Activated CD8-positive, alpha-beta memory T cell treated with anti-CD3 and anti-CD28 coated beads, Interleukin-2, amount 50 U/mL, for 1 hour (primary cell): Measurements from ENCODE around the gene CD55.
"Not testable (repeated sequence)": the region's sequence is repeated elsewhere in the genome, so short reads cannot be mapped to it uniquely, and the experiment has no call there.

Experiments used
- DNase-seq: peaks from one replicate; pipeline ENCODE4 v3.0.0-alpha.2; 2020; ENCODE audit errors: extremely low read depth

CD55 gene

DNA sequence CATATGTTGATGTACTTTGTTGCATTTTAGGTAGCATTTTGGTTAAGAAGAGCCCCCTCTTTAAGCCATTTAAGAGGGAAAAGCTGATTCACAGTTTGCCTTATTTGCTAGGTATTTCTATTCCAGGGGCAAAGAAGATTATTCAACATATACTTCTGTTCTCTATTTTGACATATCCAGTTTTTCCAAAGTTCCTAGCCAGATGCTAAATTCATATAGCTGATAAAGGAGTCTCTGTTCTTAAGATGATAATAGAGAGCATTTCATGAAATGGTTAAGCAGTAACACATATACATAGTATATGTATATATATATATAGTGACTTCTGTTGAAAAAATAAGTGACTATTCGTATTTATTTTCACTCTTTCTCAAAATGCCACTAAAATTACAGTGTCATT, 15.5 kb upstream of the CD55 start:
- DNase-seq = no peak

DNA sequence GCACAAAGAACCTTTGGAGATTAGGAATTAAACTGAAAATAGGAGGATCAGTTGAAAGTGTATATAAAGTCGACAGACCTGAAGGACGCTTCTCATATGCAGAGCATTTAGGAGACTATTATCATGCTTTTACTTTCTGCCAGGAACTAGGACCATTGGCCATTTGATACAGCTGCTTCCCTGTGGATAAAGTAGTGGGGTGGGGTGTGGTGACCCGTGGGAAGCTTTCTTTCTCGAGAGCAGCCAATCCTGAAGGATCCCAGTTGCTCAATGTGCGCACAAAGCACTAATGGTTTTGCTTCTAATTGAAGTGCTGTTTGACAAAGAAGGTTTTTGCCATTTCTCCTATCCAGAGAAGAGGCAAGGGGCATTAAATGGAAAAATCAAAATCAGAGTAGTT, 14.9 kb upstream of the CD55 start:
- no peak for DNase-seq

DNA sequence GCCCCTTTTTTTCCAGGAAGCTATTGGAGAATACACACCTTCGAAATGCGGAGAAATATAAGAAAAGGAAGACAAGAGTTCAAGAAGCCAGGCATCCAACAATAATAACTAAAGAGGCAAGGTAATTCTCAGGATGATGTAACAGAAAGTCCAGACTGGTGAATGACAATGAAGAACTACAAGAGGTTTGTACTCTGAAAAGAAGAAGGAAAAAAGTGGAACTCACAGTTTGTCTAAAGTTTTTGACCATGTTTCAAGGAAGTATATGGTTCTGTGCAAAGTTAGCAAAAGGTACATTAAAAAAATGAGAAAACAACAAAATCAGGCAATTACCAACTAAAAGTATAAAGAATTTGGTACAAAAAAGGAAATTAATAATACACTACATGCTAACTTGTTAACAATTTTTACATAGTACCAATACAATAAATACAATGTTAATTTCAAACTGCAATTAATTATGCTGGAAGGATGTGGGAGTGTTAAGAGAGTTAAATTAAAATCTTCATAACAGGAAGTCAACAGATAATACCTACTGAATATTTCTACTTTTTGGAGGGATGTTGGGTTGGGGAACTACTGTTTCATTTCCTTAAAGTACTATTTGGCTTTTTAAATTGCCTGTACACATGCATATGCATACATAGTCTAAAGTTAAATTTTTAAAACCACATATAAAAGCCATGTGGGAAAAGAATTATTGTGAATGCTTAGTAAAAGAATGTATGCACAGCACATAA, 12.9 kb upstream of the CD55 start:
- no peak for DNase-seq

DNA sequence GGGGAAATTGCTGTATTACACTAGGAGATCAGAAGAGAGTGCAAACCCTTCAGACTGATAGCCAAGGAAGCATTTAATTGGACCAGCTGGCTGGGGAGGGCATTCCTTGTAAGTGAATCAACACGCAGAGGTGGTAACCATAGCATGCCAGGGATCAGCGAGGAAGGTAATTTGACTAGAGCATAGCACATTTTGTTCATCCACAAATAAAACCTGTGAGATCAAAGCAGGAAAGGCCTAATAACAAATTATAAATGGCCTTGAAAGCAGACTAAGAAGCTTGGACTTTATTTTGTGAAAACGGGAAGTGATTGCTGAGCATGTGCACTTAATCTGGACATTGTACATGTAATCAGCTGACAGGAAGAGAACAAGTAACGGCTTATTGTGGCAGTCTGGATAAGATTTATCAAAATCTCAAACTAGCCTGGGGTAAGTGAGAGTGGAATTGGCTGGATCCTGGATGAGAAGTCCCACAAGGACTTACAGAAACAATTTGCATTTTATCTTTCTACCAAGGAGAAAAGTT, 11.7 kb upstream of the CD55 start:
- DNase-seq = no peak

DNA sequence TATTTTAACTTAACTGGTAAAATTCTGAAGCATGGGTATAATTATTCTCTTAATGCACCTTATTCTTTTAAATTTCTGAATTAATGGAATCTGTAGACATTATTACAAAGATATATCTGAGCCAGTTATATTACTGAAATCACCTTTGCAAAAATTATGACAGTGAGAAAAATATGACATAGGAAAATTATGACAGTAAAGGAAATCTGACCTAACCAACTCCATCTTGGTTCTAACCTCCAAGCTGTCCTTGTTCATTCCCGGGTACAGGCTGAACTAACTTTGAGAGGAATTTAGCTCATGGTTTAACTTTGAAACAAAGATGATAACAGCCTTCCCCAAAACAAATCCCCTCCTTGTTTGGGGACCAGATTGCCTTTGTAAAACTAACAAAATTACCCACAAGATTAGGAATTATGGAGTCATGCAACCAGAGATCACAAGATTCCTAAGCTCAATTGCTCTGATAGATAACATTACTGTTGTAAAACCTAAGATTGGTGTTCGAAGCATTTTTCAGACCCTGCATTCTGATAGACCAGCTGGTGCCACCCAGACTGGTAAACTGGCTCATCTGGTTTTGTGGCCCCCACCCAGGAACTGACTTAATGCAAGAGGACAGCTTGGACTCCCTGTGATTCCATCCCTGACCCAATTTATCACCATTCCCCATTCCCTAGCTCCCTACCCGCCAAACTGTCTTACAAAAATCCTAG, 9.4 kb upstream of the CD55 start:
- DNase-seq = no peak

DNA sequence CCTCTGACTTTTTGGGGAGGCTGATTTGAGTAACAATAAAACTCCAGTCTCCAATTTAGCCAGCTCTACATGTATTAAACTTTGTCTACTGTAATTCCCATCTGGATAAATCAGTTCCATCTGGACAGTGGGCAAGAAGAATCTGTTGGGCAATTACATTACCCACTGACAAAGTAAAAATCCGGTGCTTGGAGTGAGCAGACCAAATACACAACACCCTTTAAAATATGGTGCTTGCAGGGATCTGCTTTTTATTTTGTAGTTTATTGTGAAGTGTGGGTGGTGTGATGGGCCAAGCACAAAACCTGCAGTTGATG, 8.9 kb upstream of the CD55 start:
- DNase-seq = no peak

DNA sequence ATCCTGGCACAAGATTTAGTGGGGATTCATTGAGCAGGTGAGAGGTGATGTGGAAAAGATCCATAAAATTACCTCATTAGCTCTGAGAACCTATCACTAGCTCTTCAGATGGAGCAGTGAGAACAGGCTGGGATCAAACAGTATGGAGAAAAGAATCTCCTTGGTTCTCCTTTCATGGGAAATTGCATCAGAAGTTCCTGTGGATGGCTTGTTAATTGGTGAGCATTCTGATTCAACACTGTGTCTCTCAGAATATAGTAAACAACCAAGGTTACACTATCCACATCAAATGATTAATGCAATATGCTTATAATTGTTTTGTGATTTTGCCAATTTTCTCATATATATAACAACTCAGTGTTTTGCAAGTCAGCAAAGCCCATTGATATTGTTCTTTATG, 8.3 kb upstream of the CD55 start:
- no peak for DNase-seq

DNA sequence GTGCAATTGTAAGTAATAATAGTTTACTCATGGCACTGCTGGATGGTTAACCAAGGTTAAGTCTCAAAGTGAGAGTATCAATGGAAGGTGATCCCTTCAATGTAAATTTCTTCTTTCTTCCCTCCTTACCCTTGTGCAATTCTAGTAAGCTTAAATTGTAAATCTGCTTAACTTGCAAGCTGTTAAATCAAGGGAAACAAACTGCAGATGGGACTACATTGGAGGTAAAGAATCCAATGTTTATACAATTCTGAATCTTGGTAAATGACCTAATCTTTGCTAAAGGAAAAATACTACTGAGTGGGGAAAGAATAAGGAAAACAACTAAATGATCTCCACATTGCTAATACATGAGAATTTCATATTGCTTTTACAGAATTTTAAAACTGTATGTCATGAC, 6.7 kb upstream of the CD55 start:
- no peak for DNase-seq

DNA sequence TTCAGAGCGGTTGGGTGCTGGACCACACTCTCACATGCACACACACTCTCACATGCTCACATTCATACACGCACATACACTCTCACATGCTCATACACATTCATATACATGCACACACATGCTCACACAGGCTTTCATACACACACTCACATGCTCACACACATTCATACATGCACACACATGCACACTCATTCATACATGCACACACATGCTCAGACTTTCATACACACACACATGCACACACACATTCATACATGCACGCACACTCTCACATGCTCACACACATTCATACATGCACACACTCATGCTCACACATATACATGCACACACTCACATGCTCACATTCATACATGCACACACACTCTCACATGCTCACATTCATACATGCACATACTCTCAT, 6.0 kb upstream of the CD55 start:
- DNase-seq = no peak

DNA sequence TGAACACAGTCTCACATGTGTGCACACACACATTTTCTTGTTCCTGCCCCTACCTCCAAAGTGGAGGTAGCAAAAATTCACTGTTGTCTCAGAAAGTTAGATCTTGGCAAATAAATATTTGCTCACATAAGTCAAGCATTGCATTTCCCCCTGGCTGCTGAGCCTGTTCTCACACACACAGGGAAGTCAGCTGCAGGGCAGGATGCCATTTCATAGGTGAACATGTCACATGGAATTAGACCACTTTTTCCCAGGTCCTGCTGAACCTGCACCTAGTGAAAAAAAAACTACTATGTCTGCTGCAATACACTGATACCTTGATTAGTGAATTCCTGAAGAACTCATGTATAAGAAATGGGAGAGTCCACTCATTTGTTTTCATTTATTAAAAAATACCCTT, 5.3 kb upstream of the CD55 start:
- no peak for DNase-seq

DNA sequence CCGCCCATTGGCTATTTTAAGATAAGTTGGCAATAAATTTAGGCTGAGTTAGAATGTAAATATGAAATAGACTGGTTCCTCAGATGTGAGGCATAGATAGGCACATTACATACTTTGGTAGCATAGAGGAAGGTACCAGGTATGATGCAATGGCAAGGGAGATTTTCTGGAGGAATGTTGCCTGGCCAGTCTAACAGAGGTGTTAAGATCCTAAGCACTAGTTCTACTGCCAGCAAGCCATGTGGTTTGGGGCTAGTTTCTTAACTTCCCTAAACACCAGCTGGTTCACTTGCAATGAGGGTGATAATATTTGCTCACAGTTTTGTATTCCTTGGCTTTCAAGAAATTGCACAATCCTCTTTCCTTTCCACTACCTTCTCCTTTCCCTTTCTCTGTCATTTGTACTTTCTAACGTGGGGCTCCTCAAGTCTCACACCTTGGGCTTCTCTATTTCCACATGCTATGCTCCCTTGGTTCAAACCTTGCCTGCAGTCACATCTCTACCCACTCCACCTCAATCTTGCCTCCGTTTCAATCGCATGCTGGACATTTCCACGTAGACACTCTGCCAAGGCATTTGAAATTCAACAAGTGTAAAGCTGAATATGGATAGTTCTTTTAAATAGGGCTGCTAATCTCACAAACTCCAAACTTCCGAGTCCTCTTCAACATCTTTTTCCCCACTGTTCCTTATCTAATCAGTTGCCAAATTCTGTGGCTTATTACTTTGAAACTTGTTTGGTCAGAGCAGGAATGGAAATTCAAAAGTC, 4.7 kb upstream of the CD55 start:
- no peak for DNase-seq

DNA sequence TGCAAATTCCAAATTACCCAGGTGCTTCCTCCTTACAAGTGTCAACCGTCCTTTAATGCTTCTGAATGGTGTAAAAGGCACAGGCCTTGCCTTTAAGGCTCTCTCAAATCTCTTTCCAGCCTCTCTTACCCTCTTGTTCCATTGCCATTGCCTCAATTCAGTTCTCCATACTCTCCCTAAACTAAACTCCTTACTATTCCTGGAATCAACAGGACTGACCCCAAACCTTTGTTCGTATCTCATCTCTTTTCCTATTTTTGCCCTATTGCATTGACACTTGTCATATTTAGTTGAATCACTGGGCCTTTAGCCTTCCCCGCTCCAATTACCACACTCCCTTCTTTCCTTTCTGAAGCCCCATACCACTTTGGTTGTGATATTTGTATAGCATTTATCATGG, 3.9 kb upstream of the CD55 start:
- DNase-seq = no peak

DNA sequence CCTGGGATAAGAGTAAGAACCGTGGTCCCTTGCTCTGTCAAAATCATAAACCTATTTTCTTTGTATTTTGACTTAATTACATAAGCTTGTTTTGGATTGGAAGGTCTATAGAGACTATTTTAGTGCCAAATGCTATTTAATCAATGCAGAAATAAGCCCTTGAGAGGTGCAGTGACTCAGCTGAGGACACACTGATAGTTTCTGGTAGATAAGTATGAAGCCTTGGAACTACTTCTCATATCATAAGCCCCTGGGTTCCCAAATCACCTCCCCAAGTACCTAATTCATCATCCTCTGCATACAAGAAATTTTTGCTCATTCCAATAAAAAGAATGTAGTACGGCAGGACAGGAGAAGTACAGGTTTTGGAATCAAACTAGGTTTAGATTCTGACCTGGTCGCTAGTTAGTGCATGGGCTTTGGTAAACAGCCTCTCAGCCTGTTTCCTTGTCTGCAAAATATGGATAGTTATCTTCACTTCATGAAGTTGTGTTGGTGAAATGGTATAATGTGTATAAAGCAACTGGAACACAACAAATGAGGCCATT, 3.3 kb upstream of the CD55 start:
- DNase-seq = no peak

DNA sequence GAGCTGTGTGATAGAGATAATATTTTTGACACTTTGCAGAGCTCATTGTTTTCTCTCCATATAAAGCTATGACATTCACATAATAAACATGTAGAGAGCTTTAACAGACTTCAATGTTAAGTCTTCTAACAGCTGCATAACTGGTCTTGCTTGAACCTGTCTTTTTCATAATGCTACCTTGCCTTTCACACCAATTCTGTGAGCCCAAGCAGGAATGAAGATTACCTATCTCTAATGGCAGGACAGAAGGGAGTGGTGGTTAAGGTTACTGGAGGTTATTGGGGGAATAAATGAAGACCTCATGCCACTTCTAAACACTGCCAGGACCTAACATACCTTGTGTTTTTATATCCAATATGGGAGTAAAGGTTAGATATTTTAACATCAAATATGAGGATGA, 2.3 kb upstream of the CD55 start:
- DNase-seq = no peak

DNA sequence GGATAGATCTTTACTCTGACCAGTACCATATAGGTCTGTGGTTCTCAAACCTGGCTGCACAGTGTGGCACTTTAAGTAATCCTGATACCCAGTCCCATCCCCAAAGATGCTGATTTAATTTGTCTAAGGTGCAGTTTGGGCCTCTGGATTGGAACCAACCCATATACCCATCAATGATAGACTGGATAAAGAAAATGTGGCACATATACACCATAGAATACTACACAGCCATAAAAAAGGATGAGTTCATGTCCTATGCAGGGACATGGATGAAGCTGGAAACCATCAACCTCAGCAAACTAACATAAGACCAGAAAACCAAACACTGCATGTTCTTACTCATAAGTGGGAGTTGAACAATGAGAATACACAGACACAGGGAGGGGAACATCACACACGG, 1.4 kb upstream of the CD55 start:
- not testable (repeated sequence) for DNase-seq

DNA sequence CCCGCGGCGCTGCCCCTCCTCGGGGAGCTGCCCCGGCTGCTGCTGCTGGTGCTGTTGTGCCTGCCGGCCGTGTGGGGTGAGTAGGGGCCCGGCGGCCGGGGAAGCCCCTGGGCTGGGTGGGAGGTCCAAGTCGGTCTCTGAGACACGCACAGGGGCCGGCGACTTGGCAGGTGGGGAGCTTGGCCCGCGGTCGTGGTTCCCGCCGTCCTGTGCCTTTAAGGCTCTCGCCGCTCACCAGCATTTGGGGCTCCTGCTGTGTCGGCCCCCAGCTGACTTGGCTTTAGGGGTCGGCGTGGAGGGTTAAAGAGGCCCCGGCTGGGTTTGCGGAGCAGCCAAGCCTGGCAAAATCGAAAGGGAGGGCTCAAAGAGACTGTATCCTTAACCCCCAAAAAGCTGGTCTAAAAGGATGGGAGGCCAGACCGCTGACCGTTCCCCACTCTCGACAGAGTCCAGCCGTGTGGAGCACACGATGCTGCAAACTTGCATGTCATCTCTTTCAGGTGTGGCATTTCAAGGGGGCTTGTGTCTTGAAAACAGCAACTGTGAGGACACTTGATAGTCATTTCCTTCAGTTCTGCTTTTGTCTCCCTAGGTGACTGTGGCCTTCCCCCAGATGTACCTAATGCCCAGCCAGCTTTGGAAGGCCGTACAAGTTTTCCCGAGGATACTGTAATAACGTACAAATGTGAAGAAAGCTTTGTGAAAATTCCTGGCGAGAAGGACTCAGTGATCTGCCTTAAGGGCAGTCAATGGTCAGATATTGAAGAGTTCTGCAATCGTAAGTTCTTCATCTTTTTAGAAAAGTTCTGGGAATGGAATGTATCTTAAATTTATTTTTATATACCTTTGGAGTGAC, 540 bp downstream of the CD55 start:
- no peak for DNase-seq

DNA sequence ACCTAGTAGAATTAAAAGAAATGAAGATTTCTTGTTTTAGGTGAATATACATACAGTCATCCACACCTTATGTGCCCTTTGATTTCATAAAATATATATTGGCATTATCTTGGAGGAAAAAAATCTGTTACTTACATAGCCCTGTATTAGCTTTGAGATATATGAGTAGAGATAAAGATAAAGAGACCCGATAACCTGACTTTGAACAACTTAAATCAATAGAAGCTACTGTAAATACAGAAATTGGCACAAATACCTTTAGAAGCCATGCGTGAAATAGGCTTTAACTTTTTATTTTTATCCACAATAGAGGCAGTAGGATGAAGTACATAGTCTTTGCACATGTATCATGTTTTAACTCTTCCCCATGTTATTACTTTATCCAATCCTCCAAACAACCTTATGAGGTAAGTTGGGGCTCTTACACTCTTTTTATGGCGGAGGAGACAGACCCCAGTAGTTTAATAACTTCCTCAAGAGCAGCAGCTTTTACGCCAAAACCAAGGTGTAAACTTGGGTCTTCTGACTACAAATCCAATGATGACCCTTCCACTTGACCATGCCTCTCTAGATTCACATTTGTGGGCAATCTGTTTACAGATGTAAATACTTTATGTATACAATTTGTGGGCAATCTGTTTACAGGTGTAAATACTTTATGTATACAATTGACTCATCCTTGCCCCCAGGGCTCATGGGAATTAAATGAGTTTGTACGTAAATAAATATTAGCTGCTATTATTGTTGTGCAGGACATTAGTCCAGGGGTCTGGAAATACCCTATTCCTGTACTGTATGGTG, 2.1 kb downstream of the CD55 start:
- DNase-seq = no peak

DNA sequence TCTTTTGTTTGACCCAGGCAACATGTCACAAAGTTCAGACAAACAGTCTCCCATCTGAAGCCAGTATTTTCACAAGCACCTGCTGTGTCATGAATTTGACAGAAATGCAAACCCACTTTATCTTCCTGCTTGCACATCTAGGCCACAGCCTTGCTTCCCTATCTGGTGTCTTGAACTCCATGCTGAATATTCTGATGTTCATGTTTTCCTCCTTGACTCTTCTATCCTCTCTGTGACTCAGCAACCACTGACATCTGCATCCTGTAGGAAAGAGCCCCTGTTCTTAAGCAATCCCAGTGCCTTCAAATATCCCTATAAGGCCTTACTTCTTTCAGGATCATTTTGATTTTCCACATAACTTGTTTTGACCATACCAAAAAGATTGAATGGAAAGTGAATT, 6.5 kb downstream of the CD55 start:
- DNase-seq = no peak

DNA sequence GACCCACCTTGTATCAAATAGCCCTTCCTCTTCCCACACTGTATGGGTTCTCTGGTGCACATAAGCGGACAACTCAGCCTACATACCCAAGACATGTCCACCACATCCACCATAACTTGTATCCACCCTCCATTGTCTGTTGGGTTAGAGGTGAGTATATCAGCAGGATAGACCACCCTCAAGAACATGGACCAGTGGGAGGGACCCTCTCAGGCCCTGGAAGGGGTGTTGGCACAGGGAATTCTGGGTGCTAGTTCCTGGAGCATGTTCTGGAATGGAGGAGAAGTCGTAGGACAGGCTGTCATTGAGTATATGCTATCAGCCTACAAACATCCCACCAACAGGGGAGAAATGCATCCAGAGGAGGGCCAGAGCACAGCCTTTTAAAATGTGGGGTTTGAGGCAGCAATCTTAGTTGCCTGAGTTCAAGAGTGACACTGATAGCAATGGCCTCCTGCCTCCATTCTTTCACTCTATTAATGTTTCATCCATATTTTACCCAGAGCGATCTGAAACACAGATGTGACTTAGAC, 7.5 kb downstream of the CD55 start:
- DNase-seq = no peak

DNA sequence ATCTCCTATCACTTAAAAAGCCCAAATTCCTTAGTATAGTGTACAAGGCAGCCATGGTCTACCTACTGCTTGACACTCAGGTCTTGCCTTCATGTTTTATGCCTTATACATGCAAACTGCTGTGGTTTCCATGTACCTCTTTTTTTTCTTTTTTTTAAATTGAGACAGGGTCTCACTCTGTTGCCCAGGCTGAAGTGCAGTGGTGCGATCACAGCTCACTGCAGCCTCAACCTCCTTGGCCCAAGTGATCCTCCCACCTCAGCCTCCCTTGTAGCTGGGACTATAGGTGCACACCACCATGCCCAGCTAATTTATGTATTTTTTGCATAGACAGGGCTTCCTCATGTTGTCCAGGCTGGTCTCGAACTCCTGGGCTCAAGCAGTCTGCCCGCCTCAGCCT, 8.0 kb downstream of the CD55 start:
- no peak for DNase-seq
